GM23338 (cell line): ENCODE measurements around the gene RAB19. TPM values are rescaled to one million over a fixed set of nuclear protein-coding genes. Genes with fewer than 3 reads are reported as not detected.

Source experiments
- ATAC-seq: fragments of 200-7000 bp; cut with Tn5 transposase; 3 replicates; pipeline ENCODE4 v1.9.1; 2020
- DNase-seq: peaks from one replicate; pipeline ENCODE4 v3.0.0-alpha.2; 2015; ENCODE audit warnings: low spot score
- H2AFZ ChIP-seq: fragments of 200-600 bp; sonication (generic); 2 replicates; pipeline ENCODE4 v1.8.0; 2016; ENCODE audit warnings: antibody characterized with exemption, mild to moderate bottlenecking, moderate library complexity
- H3F3A ChIP-seq: fragments of 200-600 bp; sonication (generic); replicated peaks from 2 replicates; pipeline ENCODE4 v1.8.0; 2017; ENCODE audit warnings: antibody characterized with exemption, mixed run types, low read depth
- H3K27ac ChIP-seq: fragments of 200-600 bp; sonication (generic); 2 replicates; pipeline ENCODE4 v1.6.1; 2016; ENCODE audit warnings: low read depth
- H3K27me3 ChIP-seq: fragments of 200-600 bp; sonication (generic); 2 replicates; pipeline ENCODE4 v1.8.0; 2016; ENCODE audit warnings: mild to moderate bottlenecking, mixed run types, moderate library complexity; ENCODE audit not compliant: insufficient read depth
- H3K36me3 ChIP-seq: fragments of 200-600 bp; sonication (generic); 2 replicates; pipeline ENCODE4 v1.8.0; 2016; ENCODE audit warnings: mild to moderate bottlenecking; ENCODE audit not compliant: insufficient read depth
- H3K4me1 ChIP-seq: fragments of 200-600 bp; sonication (generic); 2 replicates; pipeline ENCODE4 v1.8.0; 2016; ENCODE audit warnings: mild to moderate bottlenecking, moderate library complexity; ENCODE audit not compliant: insufficient read depth
- H3K4me2 ChIP-seq: fragments of 200-600 bp; sonication (generic); 2 replicates; pipeline ENCODE4 v1.7.1; 2017; ENCODE audit warnings: mixed run types
- H3K4me3 ChIP-seq: fragments of 200-600 bp; sonication (generic); 2 replicates; pipeline ENCODE4 v1.6.1; 2016; ENCODE audit warnings: mixed run types
- H3K79me2 ChIP-seq: fragments of 200-600 bp; sonication (generic); replicated peaks from 2 replicates; pipeline ENCODE4 v1.8.0; 2017; ENCODE audit warnings: mild to moderate bottlenecking; ENCODE audit not compliant: insufficient read depth
- H3K9me2 ChIP-seq: fragments of 200-600 bp; sonication (generic); 2 replicates; pipeline ENCODE4 v1.8.0; 2017; ENCODE audit not compliant: insufficient read depth
- H4K20me1 ChIP-seq: fragments of 200-600 bp; sonication (generic); replicated peaks from 2 replicates; pipeline ENCODE4 v1.8.0; 2017; ENCODE audit warnings: mild to moderate bottlenecking; ENCODE audit not compliant: insufficient read depth
- H3K27ac Mint-ChIP-seq: 2 replicates; pipeline ENCODE4 v1.8.0; 2020; ENCODE audit warnings: inconsistent platforms, mild to moderate bottlenecking, moderate library complexity, mixed read lengths
- H3K27me3 Mint-ChIP-seq: 3 replicates; pipeline ENCODE4 v1.8.0; 2022; ENCODE audit warnings: low read depth, mild to moderate bottlenecking, moderate library complexity, mixed read lengths, inconsistent platforms; ENCODE audit not compliant: insufficient read depth, poor library complexity
- H3K36me3 Mint-ChIP-seq: 3 replicates; pipeline ENCODE4 v1.8.0; 2021; ENCODE audit warnings: low read depth, mild to moderate bottlenecking, inconsistent platforms, moderate library complexity, mixed read lengths
- H3K4me1 Mint-ChIP-seq: 3 replicates; pipeline ENCODE4 v1.8.0; 2020; ENCODE audit warnings: mild to moderate bottlenecking, inconsistent platforms, mixed read lengths
- H3K4me3 Mint-ChIP-seq: 3 replicates; pipeline ENCODE4 v1.8.0; 2021; ENCODE audit warnings: moderate library complexity, mild to moderate bottlenecking, inconsistent platforms, mixed read lengths
- H3K9me3 Mint-ChIP-seq: 3 replicates; pipeline ENCODE4 v1.8.0; 2020; ENCODE audit warnings: moderate library complexity, mild to moderate bottlenecking, inconsistent platforms, mixed read lengths
- CREB1 ChIP-seq: fragments of 250-450 bp; sonication (Bioruptor Pico); IDR thresholded peaks from 2 replicates; pipeline ENCODE4 v1.5.0; 2020; ENCODE audit warnings: low read depth, mild to moderate bottlenecking, moderate library complexity
- CTCF ChIP-seq, 2 experiments: fragments of 200-600 bp in 1 of 2; sonication (generic) in 1 of 2; conservative IDR thresholded peaks; 2 replicates each; pipeline versions ENCODE4 v1.5.1 to v1.6.1; 2016 to 2017; ENCODE audit warnings: antibody characterized with exemption in 2 of 2, low read depth in 2 of 2, mild to moderate bottlenecking in 2 of 2, moderate library complexity in 1 of 2
- ETS1 ChIP-seq: IDR thresholded peaks from 2 replicates; pipeline ENCODE4 v1.6.1; 2016; ENCODE audit warnings: antibody characterized with exemption
- EZH2phosphoT487 ChIP-seq: fragments of 200-600 bp; sonication (generic); IDR thresholded peaks from one replicate; pipeline ENCODE4 v1.8.1; 2018; ENCODE audit warnings: antibody characterized with exemption; ENCODE audit not compliant: unreplicated experiment
- JUNB ChIP-seq: IDR thresholded peaks from one replicate; pipeline ENCODE4 v1.6.1; 2016; ENCODE audit warnings: antibody characterized with exemption; ENCODE audit not compliant: unreplicated experiment
- NANOG ChIP-seq: IDR thresholded peaks from 2 replicates; pipeline ENCODE4 v1.6.1; 2016; ENCODE audit warnings: antibody characterized with exemption, borderline replicate concordance
- REST ChIP-seq: IDR thresholded peaks from one replicate; pipeline ENCODE4 v1.6.1; 2018; ENCODE audit warnings: antibody characterized with exemption; ENCODE audit not compliant: unreplicated experiment
- STAT1 ChIP-seq: IDR thresholded peaks from one replicate; pipeline ENCODE4 v1.6.1; 2016; ENCODE audit warnings: antibody characterized with exemption; ENCODE audit not compliant: unreplicated experiment
- ZNF114 ChIP-seq: fragments of 250-450 bp; sonication (Bioruptor Pico); IDR thresholded peaks from 2 replicates; pipeline ENCODE4 v1.5.0; 2020; ENCODE audit warnings: mild to moderate bottlenecking, moderate library complexity
- ZNF331 ChIP-seq: fragments of 250-450 bp; sonication (Bioruptor Pico); IDR thresholded peaks from 2 replicates; pipeline ENCODE4 v1.5.0; 2020; ENCODE audit warnings: low read depth, mild to moderate bottlenecking, moderate library complexity
- polyA plus RNA-seq: library from polyadenylated mRNA; unstranded; fragments of >200 nt; fragmentation: Nextera tagmentation; extraction: Ambion mirVana; gene quantifications from 2 replicates; pipeline ENCODE4 v1.2.1, GENCODE V29; 2016
- total RNA-seq: library from RNA; depleted of rRNA; stranded (reverse); fragments of >200 nt; shearing (Covaris generic); gene quantifications from 2 replicates; pipeline ENCODE4 v1.2.3, GENCODE V29; 2014

RAB19 gene
- total and polyA plus RNA-seq, 2 experiments from 2014 or later, result 2.5 to 5.2 TPM

- ATAC-seq, result no peak
- Histone ChIP-seq H3F3A (no peaks in the 10 kb centered on the region; the same call in 1 of the 2 replicates), H3K9me2 (no peaks in the 10 kb centered on the region), H3K4me2 (no peak overlapping the region), H3K36me3 (peaks cover 14% of the 10 kb centered on the region), H3K4me3 (no peak overlapping the region), H3K4me1 (peaks cover 3% of the 10 kb centered on the region; the same call in 1 of the 2 replicates), H3K27ac (no peak overlapping the region), H3K79me2 (peaks cover 53% of the 10 kb centered on the region), H2AFZ (no peak overlapping the region), H3K27me3 (no peaks in the 10 kb centered on the region), H4K20me1 (peaks cover 19% of the 10 kb centered on the region)
- Mint-ChIP-seq H3K36me3 (peaks cover 32% of the 10 kb centered on the region), H3K9me3 (no peaks in the 10 kb centered on the region), H3K4me1 (peaks cover 4% of the 10 kb centered on the region; the same call in 2 of the 3 replicates), H3K4me3 (no peak overlapping the region), H3K27ac (no peak overlapping the region; the same call in 1 of the 2 replicates), H3K27me3 (peaks cover 5% of the 10 kb centered on the region)
- TF ChIP-seq CTCF (conservative IDR thresholded peaks at IDR 0.05; ENCODE audit: low read depth in 2 of 2) (no peak), STAT1 (no peak), CREB1 (CRISPR knock-in tag) (no peak), ZNF114 (CRISPR knock-in tag) (no peak), ZNF331 (no peak), ETS1 (no peak)
- DNase-seq, result no peak
These were observed 19.7 kb upstream of the RAB19 start for GRCh38 chr7:140383954-140384713.

GRCh38 chr7:140384894-140385545, 18.8 kb upstream of the RAB19 start:
- Histone ChIP-seq H2AFZ (no peak overlapping the region), H3K79me2 (peaks cover 61% of the 10 kb centered on the region), H3F3A (no peaks in the 10 kb centered on the region; the same call in 1 of the 2 replicates), H3K36me3 (peaks cover 11% of the 10 kb centered on the region), H3K9me2 (no peaks in the 10 kb centered on the region), H4K20me1 (peaks cover 27% of the 10 kb centered on the region), H3K27ac (no peak overlapping the region), H3K4me3 (no peak overlapping the region), H3K27me3 (no peaks in the 10 kb centered on the region), H3K4me2 (no peak overlapping the region), H3K4me1 (peaks cover 11% of the 10 kb centered on the region)
- no peak for DNase-seq
- Mint-ChIP-seq H3K36me3 (peaks cover 23% of the 10 kb centered on the region), H3K4me1 (peaks cover 10% of the 10 kb centered on the region; the same call in 2 of the 3 replicates), H3K4me3 (no peak overlapping the region), H3K27me3 (peaks cover 7% of the 10 kb centered on the region), H3K27ac (no peak overlapping the region), H3K9me3 (no peaks in the 10 kb centered on the region)
- ATAC-seq, result no peak
- TF ChIP-seq NANOG, result no peak
- TF ChIP-seq ETS1, result no peak
- TF ChIP-seq EZH2phosphoT487, result no peak
- no peak for TF ChIP-seq REST
- TF ChIP-seq JUNB, result no peak
- no peak for TF ChIP-seq STAT1
- no peak for TF ChIP-seq CREB1 (CRISPR knock-in tag)
